K562 (cell line): ENCODE results near the gene ANKRD60. TPM values are rescaled to one million over a fixed set of nuclear protein-coding genes. Genes with fewer than 3 reads are reported as not detected.

Experiments used
- HMG20A ChIP-seq: fragments of 450-650 bp; formaldehyde crosslinking; conservative IDR thresholded peaks from 2 replicates; pipeline ENCODE4 v1.4.0; 2020; ENCODE audit warnings: mild to moderate bottlenecking, mixed read lengths
- MYNN ChIP-seq, 2 experiments: sonication (generic); formaldehyde crosslinking in 1 of 2; IDR thresholded peaks; 2 replicates each; pipeline versions ENCODE4 v1.5.0 to v1.6.1; 2016 to 2020; ENCODE audit warnings: antibody characterized with exemption in 1 of 2, missing genetic modification reagents in 1 of 2
- ZNF165 ChIP-seq: fragments of 250-450 bp; sonication (Bioruptor Pico); IDR thresholded peaks from 2 replicates; pipeline ENCODE4 v1.4.0; 2020; ENCODE audit warnings: borderline replicate concordance
- ZNF347 ChIP-seq: fragments of 450-650 bp; formaldehyde crosslinking; IDR thresholded peaks from 2 replicates; pipeline ENCODE4 v1.4.0; 2020; ENCODE audit warnings: low read depth, mild to moderate bottlenecking, moderate library complexity
- ZNF384 ChIP-seq: IDR thresholded peaks from 2 replicates; pipeline ENCODE4 v1.6.1; 2012; ENCODE audit warnings: low read depth, low read length, improper control_type of control experiment
- ZNF551 ChIP-seq: fragments of 250-450 bp; sonication (Bioruptor Pico); IDR thresholded peaks from 2 replicates; pipeline ENCODE4 v1.5.0; 2021; ENCODE audit warnings: mild to moderate bottlenecking, moderate library complexity
- polyA plus RNA-seq, 8 experiments: library from polyadenylated mRNA; depleted of rRNA in 4 of 8; stranded (reverse) in 5 of 8; unstranded in 3 of 8; fragments of >200 nt; fragmentation: Nextera tagmentation in 2 of 8; fragmentation: Illumina TruSeq in 1 of 8; extraction: Ambion mirVana in 2 of 8; extraction: Trizol in 1 of 8; gene quantifications; 2 replicates each; pipeline versions ENCODE4 v1.2.1 to v1.2.3, GENCODE V29; 2011 to 2014; ENCODE audit warnings: inconsistent platforms in 1 of 8, missing spikeins in 1 of 8
- total RNA-seq, 7 experiments: library from RNA; depleted of rRNA in 6 of 7; stranded (reverse); fragments of >200 nt in 6 of 7; fragmentation: Illumina TruSeq in 2 of 7; extraction: Trizol in 2 of 7; gene quantifications; 2 replicates each; pipeline versions ENCODE4 v1.2.1 to v1.2.3, GENCODE V29; 2011 to 2021; ENCODE audit warnings: low replicate concordance in 1 of 7
- TF ChIP-seq, protein P1 (sequence below): fragments of 450-650 bp; IDR thresholded peaks from 2 replicates; pipeline ENCODE4 v1.7.0; 2016; ENCODE audit warnings: borderline replicate concordance
- TF ChIP-seq, protein P2 (sequence below), 2 experiments: fragments of 450-650 bp in 1 of 2; sonication (generic) in 1 of 2; formaldehyde crosslinking in 1 of 2; IDR thresholded peaks; 2 replicates each; pipeline versions ENCODE4 v1.7.1 to v1.9.0; 2016 to 2022; ENCODE audit warnings: inconsistent platforms in 1 of 2, mild to moderate bottlenecking in 1 of 2, missing genetic modification reagents in 1 of 2
- TF ChIP-seq, protein P3 (sequence below): fragments of 250-450 bp; sonication (Bioruptor Pico); IDR thresholded peaks from 2 replicates; pipeline ENCODE4 v1.5.1; 2021; ENCODE audit warnings: mild to moderate bottlenecking
- TF ChIP-seq, protein P4 (sequence below), 2 experiments: fragments of 450-650 bp in 1 of 2; sonication (generic) in 1 of 2; formaldehyde crosslinking in 1 of 2; IDR thresholded peaks in 1 of 2; conservative IDR thresholded peaks in 1 of 2; 2 replicates each; pipeline versions ENCODE4 v1.6.1 to v1.8.1; 2016 to 2023; ENCODE audit warnings: mild to moderate bottlenecking in 2 of 2, moderate library complexity in 2 of 2, inconsistent platforms in 1 of 2, missing genetic modification reagents in 1 of 2
- TF ChIP-seq, protein P5 (sequence below): IDR thresholded peaks from 2 replicates; pipeline ENCODE4 v1.6.1; 2011; ENCODE audit not compliant: insufficient read length; ENCODE audit errors: extremely low read depth

Gene ANKRD60
- total and polyA plus RNA-seq, 9 of the 15 experiments (the other 6 are each of a cell fraction or from before 2014, with no cell fraction given) = not detected

DNA sequence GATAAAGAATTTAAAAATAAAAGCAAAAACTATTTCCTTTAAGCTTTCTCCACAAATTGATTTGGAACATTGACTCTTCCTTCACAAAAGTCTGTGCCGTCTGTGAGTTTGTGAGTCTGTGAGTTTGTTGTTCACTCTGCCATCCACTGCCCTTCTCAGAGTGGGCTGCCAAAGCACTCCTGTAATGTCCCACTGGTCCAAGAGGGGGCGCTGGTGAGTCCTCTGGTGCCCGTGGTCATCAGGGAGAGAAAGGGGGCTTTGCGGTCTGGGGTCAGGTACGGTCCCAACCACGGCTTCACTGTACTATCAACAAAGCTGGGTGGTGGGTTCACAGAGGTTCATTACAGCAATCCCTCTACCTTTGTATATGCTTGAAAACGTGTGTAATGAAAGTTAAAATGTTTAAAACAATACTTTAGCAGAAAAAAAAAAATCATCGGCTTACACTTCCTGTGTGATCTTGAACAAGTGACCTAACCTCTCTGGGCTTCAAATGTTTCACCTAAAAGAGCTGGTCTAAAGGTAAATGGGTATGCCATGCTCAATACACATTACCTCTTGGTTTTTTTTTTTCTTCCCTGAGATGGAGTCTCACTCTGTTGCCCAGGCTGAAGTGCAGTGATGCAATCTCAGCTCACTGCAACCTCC, 5.6 kb upstream of the ANKRD60 start (continued):
- TF ChIP-seq, protein P1, sequence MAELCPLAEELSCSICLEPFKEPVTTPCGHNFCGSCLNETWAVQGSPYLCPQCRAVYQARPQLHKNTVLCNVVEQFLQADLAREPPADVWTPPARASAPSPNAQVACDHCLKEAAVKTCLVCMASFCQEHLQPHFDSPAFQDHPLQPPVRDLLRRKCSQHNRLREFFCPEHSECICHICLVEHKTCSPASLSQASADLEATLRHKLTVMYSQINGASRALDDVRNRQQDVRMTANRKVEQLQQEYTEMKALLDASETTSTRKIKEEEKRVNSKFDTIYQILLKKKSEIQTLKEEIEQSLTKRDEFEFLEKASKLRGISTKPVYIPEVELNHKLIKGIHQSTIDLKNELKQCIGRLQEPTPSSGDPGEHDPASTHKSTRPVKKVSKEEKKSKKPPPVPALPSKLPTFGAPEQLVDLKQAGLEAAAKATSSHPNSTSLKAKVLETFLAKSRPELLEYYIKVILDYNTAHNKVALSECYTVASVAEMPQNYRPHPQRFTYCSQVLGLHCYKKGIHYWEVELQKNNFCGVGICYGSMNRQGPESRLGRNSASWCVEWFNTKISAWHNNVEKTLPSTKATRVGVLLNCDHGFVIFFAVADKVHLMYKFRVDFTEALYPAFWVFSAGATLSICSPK = no peak
- TF ChIP-seq, protein P2, sequence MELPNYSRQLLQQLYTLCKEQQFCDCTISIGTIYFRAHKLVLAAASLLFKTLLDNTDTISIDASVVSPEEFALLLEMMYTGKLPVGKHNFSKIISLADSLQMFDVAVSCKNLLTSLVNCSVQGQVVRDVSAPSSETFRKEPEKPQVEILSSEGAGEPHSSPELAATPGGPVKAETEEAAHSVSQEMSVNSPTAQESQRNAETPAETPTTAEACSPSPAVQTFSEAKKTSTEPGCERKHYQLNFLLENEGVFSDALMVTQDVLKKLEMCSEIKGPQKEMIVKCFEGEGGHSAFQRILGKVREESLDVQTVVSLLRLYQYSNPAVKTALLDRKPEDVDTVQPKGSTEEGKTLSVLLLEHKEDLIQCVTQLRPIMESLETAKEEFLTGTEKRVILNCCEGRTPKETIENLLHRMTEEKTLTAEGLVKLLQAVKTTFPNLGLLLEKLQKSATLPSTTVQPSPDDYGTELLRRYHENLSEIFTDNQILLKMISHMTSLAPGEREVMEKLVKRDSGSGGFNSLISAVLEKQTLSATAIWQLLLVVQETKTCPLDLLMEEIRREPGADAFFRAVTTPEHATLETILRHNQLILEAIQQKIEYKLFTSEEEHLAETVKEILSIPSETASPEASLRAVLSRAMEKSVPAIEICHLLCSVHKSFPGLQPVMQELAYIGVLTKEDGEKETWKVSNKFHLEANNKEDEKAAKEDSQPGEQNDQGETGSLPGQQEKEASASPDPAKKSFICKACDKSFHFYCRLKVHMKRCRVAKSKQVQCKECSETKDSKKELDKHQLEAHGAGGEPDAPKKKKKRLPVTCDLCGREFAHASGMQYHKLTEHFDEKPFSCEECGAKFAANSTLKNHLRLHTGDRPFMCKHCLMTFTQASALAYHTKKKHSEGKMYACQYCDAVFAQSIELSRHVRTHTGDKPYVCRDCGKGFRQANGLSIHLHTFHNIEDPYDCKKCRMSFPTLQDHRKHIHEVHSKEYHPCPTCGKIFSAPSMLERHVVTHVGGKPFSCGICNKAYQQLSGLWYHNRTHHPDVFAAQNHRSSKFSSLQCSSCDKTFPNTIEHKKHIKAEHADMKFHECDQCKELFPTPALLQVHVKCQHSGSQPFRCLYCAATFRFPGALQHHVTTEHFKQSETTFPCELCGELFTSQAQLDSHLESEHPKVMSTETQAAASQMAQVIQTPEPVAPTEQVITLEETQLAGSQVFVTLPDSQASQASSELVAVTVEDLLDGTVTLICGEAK (IDR thresholded peaks at IDR 0.05) = no peak
- TF ChIP-seq, protein P2 (CRISPR knock-in tag; IDR thresholded peaks at IDR 0.05) = no peak
- peak; percentile 43 for TF ChIP-seq ZNF384
- no peak for TF ChIP-seq ZNF551 (CRISPR knock-in tag)
- TF ChIP-seq ZNF347 = no peak
- no peak for TF ChIP-seq HMG20A (CRISPR knock-in tag)
- TF ChIP-seq, protein P3, sequence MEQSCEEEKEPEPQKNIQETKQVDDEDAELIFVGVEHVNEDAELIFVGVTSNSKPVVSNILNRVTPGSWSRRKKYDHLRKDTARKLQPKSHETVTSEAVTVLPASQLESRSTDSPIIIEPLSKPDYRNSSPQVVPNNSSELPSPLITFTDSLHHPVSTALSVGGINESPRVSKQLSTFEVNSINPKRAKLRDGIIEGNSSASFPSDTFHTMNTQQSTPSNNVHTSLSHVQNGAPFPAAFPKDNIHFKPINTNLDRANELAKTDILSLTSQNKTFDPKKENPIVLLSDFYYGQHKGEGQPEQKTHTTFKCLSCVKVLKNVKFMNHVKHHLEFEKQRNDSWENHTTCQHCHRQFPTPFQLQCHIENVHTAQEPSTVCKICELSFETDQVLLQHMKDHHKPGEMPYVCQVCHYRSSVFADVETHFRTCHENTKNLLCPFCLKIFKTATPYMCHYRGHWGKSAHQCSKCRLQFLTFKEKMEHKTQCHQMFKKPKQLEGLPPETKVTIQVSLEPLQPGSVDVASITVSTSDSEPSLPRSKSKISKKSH (CRISPR knock-in tag) = no peak
- TF ChIP-seq ZNF165 (CRISPR knock-in tag) = no peak
- TF ChIP-seq, protein P4, sequence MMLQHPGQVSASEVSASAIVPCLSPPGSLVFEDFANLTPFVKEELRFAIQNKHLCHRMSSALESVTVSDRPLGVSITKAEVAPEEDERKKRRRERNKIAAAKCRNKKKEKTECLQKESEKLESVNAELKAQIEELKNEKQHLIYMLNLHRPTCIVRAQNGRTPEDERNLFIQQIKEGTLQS (IDR thresholded peaks at IDR 0.05) = peak; percentile 47; the same call in 1 of the 2 replicates
- TF ChIP-seq, protein P4 (CRISPR knock-in tag; conservative IDR thresholded peaks at IDR 0.05) = no peak
- peak; percentile 33; the same call in 1 of the 2 replicates for TF ChIP-seq MYNN (IDR thresholded peaks at IDR 0.05)
- no peak for TF ChIP-seq MYNN (CRISPR knock-in tag; IDR thresholded peaks at IDR 0.05)
- TF ChIP-seq, protein P5, sequence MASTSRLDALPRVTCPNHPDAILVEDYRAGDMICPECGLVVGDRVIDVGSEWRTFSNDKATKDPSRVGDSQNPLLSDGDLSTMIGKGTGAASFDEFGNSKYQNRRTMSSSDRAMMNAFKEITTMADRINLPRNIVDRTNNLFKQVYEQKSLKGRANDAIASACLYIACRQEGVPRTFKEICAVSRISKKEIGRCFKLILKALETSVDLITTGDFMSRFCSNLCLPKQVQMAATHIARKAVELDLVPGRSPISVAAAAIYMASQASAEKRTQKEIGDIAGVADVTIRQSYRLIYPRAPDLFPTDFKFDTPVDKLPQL = no peak
